ENCODE results near the gene FGGY.

FGGY gene

GRCh38 chr1:59394706-59395425, 98.0 kb downstream of the FGGY start:
- Mint-ChIP-seq H3K36me3 (peaks cover 8% of the 10 kb centered on the region), H3K27me3 (no peaks in the 10 kb centered on the region), H3K27ac (no peak overlapping the region), H3K9me3 (no peaks in the 10 kb centered on the region), H3K4me1 (peaks cover 13% of the 10 kb centered on the region), H3K4me3 (no peak overlapping the region)

GRCh38 chr1:59396387-59396786, 99.5 kb downstream of the FGGY start:
- H3K27ac Mint-ChIP-seq, result no peak overlapping the region
- H3K4me1 Mint-ChIP-seq, result peaks cover 5% of the 10 kb centered on the region
- H3K9me3 Mint-ChIP-seq, result no peaks in the 10 kb centered on the region
- H3K36me3 Mint-ChIP-seq, result peaks cover 5% of the 10 kb centered on the region
- no peak overlapping the region for H3K4me3 Mint-ChIP-seq
- H3K27me3 Mint-ChIP-seq, result no peaks in the 10 kb centered on the region

GRCh38 chr1:59397139-59397858, 100.4 kb downstream of the FGGY start:
- Mint-ChIP-seq H3K27me3 (no peaks in the 10 kb centered on the region), H3K36me3 (peaks cover 5% of the 10 kb centered on the region), H3K4me1 (peaks cover 5% of the 10 kb centered on the region)

GRCh38 chr1:59399642-59400041, 102.7 kb downstream of the FGGY start:
- H3K4me3 Mint-ChIP-seq, result no peak overlapping the region
- peaks cover 4% of the 10 kb centered on the region for H3K4me1 Mint-ChIP-seq
- H3K36me3 Mint-ChIP-seq, result no peaks in the 10 kb centered on the region
- H3K9me3 Mint-ChIP-seq, result no peaks in the 10 kb centered on the region
- no peak overlapping the region for H3K27ac Mint-ChIP-seq
- H3K27me3 Mint-ChIP-seq, result no peaks in the 10 kb centered on the region

More at GRCh38 chr1:59397139-59397858, 100.4 kb downstream of the FGGY start:
- Mint-ChIP-seq H3K27ac (no peak overlapping the region), H3K4me3 (no peak overlapping the region), H3K9me3 (no peaks in the 10 kb centered on the region)

GRCh38 chr1:59401581-59401980, 104.7 kb downstream of the FGGY start:
- H3K27ac Mint-ChIP-seq, result no peak overlapping the region
- no peak overlapping the region for H3K4me3 Mint-ChIP-seq
- no peaks in the 10 kb centered on the region for H3K9me3 Mint-ChIP-seq
- no peaks in the 10 kb centered on the region for H3K4me1 Mint-ChIP-seq
- no peaks in the 10 kb centered on the region for H3K27me3 Mint-ChIP-seq
- no peaks in the 10 kb centered on the region for H3K36me3 Mint-ChIP-seq

GRCh38 chr1:59404796-59405195, 107.9 kb downstream of the FGGY start:
- Mint-ChIP-seq H3K9me3 (no peaks in the 10 kb centered on the region), H3K27ac (no peak overlapping the region), H3K36me3 (no peaks in the 10 kb centered on the region), H3K4me1 (no peaks in the 10 kb centered on the region), H3K4me3 (no peak overlapping the region), H3K27me3 (no peaks in the 10 kb centered on the region)

GRCh38 chr1:59406437-59407164, 109.7 kb downstream of the FGGY start:
- H3K27ac Mint-ChIP-seq, result no peak overlapping the region
- H3K4me1 Mint-ChIP-seq, result no peaks in the 10 kb centered on the region
- no peaks in the 10 kb centered on the region for H3K27me3 Mint-ChIP-seq
- no peaks in the 10 kb centered on the region for H3K36me3 Mint-ChIP-seq
- no peaks in the 10 kb centered on the region for H3K9me3 Mint-ChIP-seq
- H3K4me3 Mint-ChIP-seq, result no peak overlapping the region

- Mint-ChIP-seq H3K27me3 (no peaks in the 10 kb centered on the region), H3K4me1 (no peaks in the 10 kb centered on the region), H3K9me3 (no peaks in the 10 kb centered on the region), H3K27ac (no peak overlapping the region), H3K36me3 (no peaks in the 10 kb centered on the region), H3K4me3 (no peak overlapping the region)
These were observed 111.8 kb downstream of the FGGY start for GRCh38 chr1:59408608-59409240.

- no peaks in the 10 kb centered on the region for H3K9me3 Mint-ChIP-seq
- H3K4me1 Mint-ChIP-seq, result no peaks in the 10 kb centered on the region
- H3K4me3 Mint-ChIP-seq, result no peak overlapping the region
- no peak overlapping the region for H3K27ac Mint-ChIP-seq
- no peaks in the 10 kb centered on the region for H3K27me3 Mint-ChIP-seq
- no peaks in the 10 kb centered on the region for H3K36me3 Mint-ChIP-seq
These were observed 112.7 kb downstream of the FGGY start for GRCh38 chr1:59409549-59409948.

- no peak overlapping the region for H3K4me3 Mint-ChIP-seq
These were observed 113.1 kb downstream of the FGGY start for GRCh38 chr1:59409986-59410385.

GRCh38 chr1:59410457-59410856, 113.6 kb downstream of the FGGY start:
- H3K36me3 Mint-ChIP-seq, result no peaks in the 10 kb centered on the region
- no peak overlapping the region for H3K4me3 Mint-ChIP-seq
- H3K4me1 Mint-ChIP-seq, result no peaks in the 10 kb centered on the region
- no peaks in the 10 kb centered on the region for H3K27me3 Mint-ChIP-seq
- H3K9me3 Mint-ChIP-seq, result no peaks in the 10 kb centered on the region
- no peak overlapping the region for H3K27ac Mint-ChIP-seq

More at GRCh38 chr1:59409986-59410385, 113.1 kb downstream of the FGGY start:
- Mint-ChIP-seq H3K9me3 (no peaks in the 10 kb centered on the region), H3K36me3 (no peaks in the 10 kb centered on the region), H3K27me3 (no peaks in the 10 kb centered on the region), H3K27ac (no peak overlapping the region), H3K4me1 (no peaks in the 10 kb centered on the region)

- H3K36me3 Mint-ChIP-seq, result no peaks in the 10 kb centered on the region
- H3K27me3 Mint-ChIP-seq, result no peaks in the 10 kb centered on the region
- no peak overlapping the region for H3K27ac Mint-ChIP-seq
- no peak overlapping the region for H3K4me3 Mint-ChIP-seq
- H3K9me3 Mint-ChIP-seq, result no peaks in the 10 kb centered on the region
- H3K4me1 Mint-ChIP-seq, result no peaks in the 10 kb centered on the region
These were observed 114.3 kb downstream of the FGGY start for GRCh38 chr1:59411147-59411546.

GRCh38 chr1:59412718-59413326, 115.9 kb downstream of the FGGY start:
- no peaks in the 10 kb centered on the region for H3K27me3 Mint-ChIP-seq
- no peak overlapping the region for H3K27ac Mint-ChIP-seq
- H3K36me3 Mint-ChIP-seq, result no peaks in the 10 kb centered on the region
- H3K4me1 Mint-ChIP-seq, result no peaks in the 10 kb centered on the region
- H3K9me3 Mint-ChIP-seq, result no peaks in the 10 kb centered on the region
- no peak overlapping the region for H3K4me3 Mint-ChIP-seq

- Mint-ChIP-seq H3K4me1 (no peaks in the 10 kb centered on the region), H3K27ac (no peak overlapping the region), H3K9me3 (no peaks in the 10 kb centered on the region), H3K4me3 (no peak overlapping the region), H3K36me3 (no peaks in the 10 kb centered on the region), H3K27me3 (no peaks in the 10 kb centered on the region)
These were observed 116.4 kb downstream of the FGGY start for GRCh38 chr1:59413327-59413720.

- no peak overlapping the region for H3K27ac Mint-ChIP-seq
- H3K36me3 Mint-ChIP-seq, result no peaks in the 10 kb centered on the region
- no peak overlapping the region for H3K4me3 Mint-ChIP-seq
- H3K27me3 Mint-ChIP-seq, result no peaks in the 10 kb centered on the region
- H3K9me3 Mint-ChIP-seq, result no peaks in the 10 kb centered on the region
- no peaks in the 10 kb centered on the region for H3K4me1 Mint-ChIP-seq
These were observed 117.7 kb downstream of the FGGY start for GRCh38 chr1:59414406-59415133.

Measured in activated naive CD4-positive, alpha-beta T cell treated with anti-CD3 and anti-CD28 coated beads, Interleukin-2, amount 50 U/mL, for 24 hours (primary cell).